Measurements from ENCODE around the gene GPBAR1. TPM values are rescaled to one million over a fixed set of nuclear protein-coding genes. Genes with fewer than 3 reads are reported as not detected.

Gene GPBAR1
- total and polyA plus RNA-seq, 9 of the 15 experiments (the other 6 are each of a cell fraction or from before 2014, with no cell fraction given), result not detected

DNA sequence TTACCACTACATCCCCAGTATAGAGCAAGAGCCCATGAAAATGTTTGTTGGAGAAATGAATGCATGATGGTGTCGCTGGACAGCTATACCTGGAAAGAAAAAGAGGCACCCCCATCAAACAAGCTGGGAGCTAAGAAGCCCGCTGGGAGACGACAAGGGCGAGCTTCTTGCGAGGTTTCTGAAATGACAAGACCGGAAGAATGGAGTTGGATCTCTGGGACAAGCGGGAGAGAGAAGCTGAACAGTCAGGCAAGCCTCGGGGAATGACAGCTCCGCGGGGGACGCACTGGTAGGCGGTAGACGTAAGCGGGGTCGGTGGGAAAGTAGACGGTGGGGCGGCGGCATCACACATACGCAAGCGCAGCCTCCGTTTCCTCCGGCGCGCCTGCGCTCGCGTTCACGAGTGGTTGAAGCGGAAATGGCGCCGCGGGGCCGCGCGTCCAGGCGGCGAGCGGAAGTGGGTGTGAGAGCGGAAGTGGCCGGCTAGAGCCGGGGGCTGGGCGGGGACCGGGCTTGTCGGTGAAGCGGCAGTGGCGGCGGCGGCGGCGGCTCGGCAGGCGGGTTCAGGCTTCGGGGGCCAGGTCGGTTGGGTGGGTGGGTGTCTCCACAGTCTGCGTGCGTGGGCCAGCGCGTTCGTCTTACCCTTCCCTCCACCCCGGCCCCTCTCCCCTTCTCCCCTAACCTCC lies 44.0 kb upstream of the GPBAR1 start, which contains the start of gene ARPC2 (continued):
- TF ChIP-seq, protein P1, sequence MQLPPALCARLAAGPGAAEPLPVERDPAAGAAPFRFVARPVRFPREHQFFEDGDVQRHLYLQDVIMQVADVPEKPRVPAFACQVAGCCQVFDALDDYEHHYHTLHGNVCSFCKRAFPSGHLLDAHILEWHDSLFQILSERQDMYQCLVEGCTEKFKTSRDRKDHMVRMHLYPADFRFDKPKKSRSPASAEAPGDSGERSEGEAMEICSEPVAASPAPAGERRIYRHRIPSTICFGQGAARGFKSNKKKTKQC (CRISPR knock-in tag; IDR thresholded peaks at IDR 0.05), result peak; percentile 35; the same call in 1 of the 2 replicates
- TF ChIP-seq ZNF134 (CRISPR knock-in tag; conservative IDR thresholded peaks at IDR 0.05), result no peak
- no peak for TF ChIP-seq ZNF12 (CRISPR knock-in tag; IDR thresholded peaks at IDR 0.05)
- TF ChIP-seq SPI1 (IDR thresholded peaks at IDR 0.05; ENCODE audit: borderline replicate concordance, low read depth, low read length), result peak; percentile 94
- TF ChIP-seq, protein P2, sequence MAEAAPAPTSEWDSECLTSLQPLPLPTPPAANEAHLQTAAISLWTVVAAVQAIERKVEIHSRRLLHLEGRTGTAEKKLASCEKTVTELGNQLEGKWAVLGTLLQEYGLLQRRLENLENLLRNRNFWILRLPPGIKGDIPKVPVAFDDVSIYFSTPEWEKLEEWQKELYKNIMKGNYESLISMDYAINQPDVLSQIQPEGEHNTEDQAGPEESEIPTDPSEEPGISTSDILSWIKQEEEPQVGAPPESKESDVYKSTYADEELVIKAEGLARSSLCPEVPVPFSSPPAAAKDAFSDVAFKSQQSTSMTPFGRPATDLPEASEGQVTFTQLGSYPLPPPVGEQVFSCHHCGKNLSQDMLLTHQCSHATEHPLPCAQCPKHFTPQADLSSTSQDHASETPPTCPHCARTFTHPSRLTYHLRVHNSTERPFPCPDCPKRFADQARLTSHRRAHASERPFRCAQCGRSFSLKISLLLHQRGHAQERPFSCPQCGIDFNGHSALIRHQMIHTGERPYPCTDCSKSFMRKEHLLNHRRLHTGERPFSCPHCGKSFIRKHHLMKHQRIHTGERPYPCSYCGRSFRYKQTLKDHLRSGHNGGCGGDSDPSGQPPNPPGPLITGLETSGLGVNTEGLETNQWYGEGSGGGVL (CRISPR knock-in tag; IDR thresholded peaks at IDR 0.05), result no peak
- peak; percentile 50; the same call in 1 of the 2 replicates for TF ChIP-seq ELF2 (CRISPR knock-in tag; IDR thresholded peaks at IDR 0.05)
- TF ChIP-seq ZNF175 (CRISPR knock-in tag; IDR thresholded peaks at IDR 0.05; ENCODE audit: low read depth), result peak; percentile 38; the same call in 1 of the 2 replicates
- TF ChIP-seq NONO (IDR thresholded peaks at IDR 0.05; ENCODE audit: low read depth in 2 of 2, low read length in 1 of 2), result peak in 1 of 2 experiments; percentile 50; a peak in 1 of 4 replicates
- peak; percentile 89; the same call in 1 of the 2 replicates for TF ChIP-seq PHF8 (IDR thresholded peaks at IDR 0.05; ENCODE audit: borderline replicate concordance, low read length)
- peak; percentile 61; the same call in 1 of the 2 replicates for TF ChIP-seq POLR2AphosphoS5 (IDR thresholded peaks at IDR 0.05; ENCODE audit: control insufficient read depth, insufficient read depth, low read depth, low read length)
- TF ChIP-seq, protein P3, sequence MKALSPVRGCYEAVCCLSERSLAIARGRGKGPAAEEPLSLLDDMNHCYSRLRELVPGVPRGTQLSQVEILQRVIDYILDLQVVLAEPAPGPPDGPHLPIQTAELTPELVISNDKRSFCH (CRISPR knock-in tag; IDR thresholded peaks at IDR 0.05), result no peak
- TF ChIP-seq, protein P3 (tag; IDR thresholded peaks at IDR 0.05), result no peak
- peak; percentile 75 for TF ChIP-seq EGR1 (conservative IDR thresholded peaks at IDR 0.05)
- peak; percentile 85 for TF ChIP-seq ZNF316 (IDR thresholded peaks at IDR 0.05)
- TF ChIP-seq, protein P4, sequence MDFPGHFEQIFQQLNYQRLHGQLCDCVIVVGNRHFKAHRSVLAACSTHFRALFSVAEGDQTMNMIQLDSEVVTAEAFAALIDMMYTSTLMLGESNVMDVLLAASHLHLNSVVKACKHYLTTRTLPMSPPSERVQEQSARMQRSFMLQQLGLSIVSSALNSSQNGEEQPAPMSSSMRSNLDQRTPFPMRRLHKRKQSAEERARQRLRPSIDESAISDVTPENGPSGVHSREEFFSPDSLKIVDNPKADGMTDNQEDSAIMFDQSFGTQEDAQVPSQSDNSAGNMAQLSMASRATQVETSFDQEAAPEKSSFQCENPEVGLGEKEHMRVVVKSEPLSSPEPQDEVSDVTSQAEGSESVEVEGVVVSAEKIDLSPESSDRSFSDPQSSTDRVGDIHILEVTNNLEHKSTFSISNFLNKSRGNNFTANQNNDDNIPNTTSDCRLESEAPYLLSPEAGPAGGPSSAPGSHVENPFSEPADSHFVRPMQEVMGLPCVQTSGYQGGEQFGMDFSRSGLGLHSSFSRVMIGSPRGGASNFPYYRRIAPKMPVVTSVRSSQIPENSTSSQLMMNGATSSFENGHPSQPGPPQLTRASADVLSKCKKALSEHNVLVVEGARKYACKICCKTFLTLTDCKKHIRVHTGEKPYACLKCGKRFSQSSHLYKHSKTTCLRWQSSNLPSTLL (IDR thresholded peaks at IDR 0.05), result no peak
- TF ChIP-seq, protein P5, sequence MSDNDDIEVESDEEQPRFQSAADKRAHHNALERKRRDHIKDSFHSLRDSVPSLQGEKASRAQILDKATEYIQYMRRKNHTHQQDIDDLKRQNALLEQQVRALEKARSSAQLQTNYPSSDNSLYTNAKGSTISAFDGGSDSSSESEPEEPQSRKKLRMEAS (CRISPR knock-in tag; IDR thresholded peaks at IDR 0.05), result peak; percentile 65
- peak; percentile 26 for TF ChIP-seq NUFIP1 (IDR thresholded peaks at IDR 0.05; ENCODE audit: partially characterized antibody)
- peak; percentile 82 for TF ChIP-seq POLR2A (conservative IDR thresholded peaks at IDR 0.05)
- TF ChIP-seq, protein P6, sequence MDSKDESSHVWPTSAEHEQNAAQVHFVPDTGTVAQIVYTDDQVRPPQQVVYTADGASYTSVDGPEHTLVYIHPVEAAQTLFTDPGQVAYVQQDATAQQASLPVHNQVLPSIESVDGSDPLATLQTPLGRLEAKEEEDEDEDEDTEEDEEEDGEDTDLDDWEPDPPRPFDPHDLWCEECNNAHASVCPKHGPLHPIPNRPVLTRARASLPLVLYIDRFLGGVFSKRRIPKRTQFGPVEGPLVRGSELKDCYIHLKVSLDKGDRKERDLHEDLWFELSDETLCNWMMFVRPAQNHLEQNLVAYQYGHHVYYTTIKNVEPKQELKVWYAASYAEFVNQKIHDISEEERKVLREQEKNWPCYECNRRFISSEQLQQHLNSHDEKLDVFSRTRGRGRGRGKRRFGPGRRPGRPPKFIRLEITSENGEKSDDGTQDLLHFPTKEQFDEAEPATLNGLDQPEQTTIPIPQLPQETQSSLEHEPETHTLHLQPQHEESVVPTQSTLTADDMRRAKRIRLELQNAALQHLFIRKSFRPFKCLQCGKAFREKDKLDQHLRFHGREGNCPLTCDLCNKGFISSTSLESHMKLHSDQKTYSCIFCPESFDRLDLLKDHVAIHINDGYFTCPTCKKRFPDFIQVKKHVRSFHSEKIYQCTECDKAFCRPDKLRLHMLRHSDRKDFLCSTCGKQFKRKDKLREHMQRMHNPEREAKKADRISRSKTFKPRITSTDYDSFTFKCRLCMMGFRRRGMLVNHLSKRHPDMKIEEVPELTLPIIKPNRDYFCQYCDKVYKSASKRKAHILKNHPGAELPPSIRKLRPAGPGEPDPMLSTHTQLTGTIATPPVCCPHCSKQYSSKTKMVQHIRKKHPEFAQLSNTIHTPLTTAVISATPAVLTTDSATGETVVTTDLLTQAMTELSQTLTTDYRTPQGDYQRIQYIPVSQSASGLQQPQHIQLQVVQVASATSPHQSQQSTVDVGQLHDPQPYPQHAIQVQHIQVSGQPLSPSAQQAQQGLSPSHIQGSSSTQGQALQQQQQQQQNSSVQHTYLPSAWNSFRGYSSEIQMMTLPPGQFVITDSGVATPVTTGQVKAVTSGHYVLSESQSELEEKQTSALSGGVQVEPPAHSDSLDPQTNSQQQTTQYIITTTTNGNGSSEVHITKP (IDR thresholded peaks at IDR 0.05; ENCODE audit: partially characterized antibody), result no peak

Measured in K562 (cell line).